K562 (cell line): ENCODE measurements around the gene CSTA. TPM values are rescaled to one million over a fixed set of nuclear protein-coding genes. Genes with fewer than 3 reads are reported as not detected.

ENCODE experiments used
- ARID2 ChIP-seq: fragments of 450-650 bp; IDR thresholded peaks from 2 replicates; pipeline ENCODE4 v1.6.1; 2017; ENCODE audit warnings: antibody characterized with exemption, mild to moderate bottlenecking
- ASH1L ChIP-seq: fragments of 450-650 bp; IDR thresholded peaks from 2 replicates; pipeline ENCODE4 v1.6.1; 2018; ENCODE audit warnings: borderline replicate concordance, mild to moderate bottlenecking, low read depth; ENCODE audit not compliant: partially characterized antibody
- CBX5 ChIP-seq: IDR thresholded peaks from 2 replicates; pipeline ENCODE4 v1.6.1; 2014; ENCODE audit warnings: low read depth, borderline replicate concordance
- CTBP1 ChIP-seq: fragments of 450-650 bp; IDR thresholded peaks from 2 replicates; pipeline ENCODE4 v1.6.1; 2016; ENCODE audit warnings: borderline replicate concordance
- E2F5 ChIP-seq: sonication (generic); formaldehyde crosslinking; IDR thresholded peaks from 2 replicates; pipeline ENCODE4 v1.8.0; 2022; ENCODE audit warnings: mild to moderate bottlenecking, missing genetic modification reagents
- ETS1 ChIP-seq: conservative IDR thresholded peaks from 2 replicates; pipeline ENCODE4 v1.6.1; 2011; ENCODE audit warnings: low read depth, mild to moderate bottlenecking, low read length; ENCODE audit not compliant: control insufficient read depth
- GTF2B ChIP-seq: IDR thresholded peaks from 2 replicates; pipeline ENCODE4 v1.6.1; 2011; ENCODE audit not compliant: insufficient read length; ENCODE audit errors: extremely low read depth
- HMBOX1 ChIP-seq: sonication (generic); IDR thresholded peaks from 2 replicates; pipeline ENCODE4 v1.6.1; 2016
- KAT8 ChIP-seq: fragments of 450-650 bp; IDR thresholded peaks from 2 replicates; pipeline ENCODE4 v1.6.1; 2016; ENCODE audit warnings: low read depth, mild to moderate bottlenecking
- KDM1A ChIP-seq, 2 experiments: fragments of 450-650 bp; IDR thresholded peaks; 2 replicates each; pipeline ENCODE4 v1.6.1; 2016; ENCODE audit warnings: mild to moderate bottlenecking in 2 of 2
- MCM3 ChIP-seq: fragments of 450-650 bp; IDR thresholded peaks from 2 replicates; pipeline ENCODE4 v1.6.1; 2016
- MYNN ChIP-seq, 2 experiments: sonication (generic); formaldehyde crosslinking in 1 of 2; IDR thresholded peaks; 2 replicates each; pipeline versions ENCODE4 v1.5.0 to v1.6.1; 2016 to 2020; ENCODE audit warnings: antibody characterized with exemption in 1 of 2, missing genetic modification reagents in 1 of 2
- PHF20 ChIP-seq: fragments of 450-650 bp; IDR thresholded peaks from 2 replicates; pipeline ENCODE4 v1.6.1; 2018; ENCODE audit not compliant: partially characterized antibody
- POLR2AphosphoS5 ChIP-seq: IDR thresholded peaks from 2 replicates; pipeline ENCODE4 v1.6.1; 2011; ENCODE audit warnings: mild to moderate bottlenecking, low read depth, low read length, moderate library complexity; ENCODE audit not compliant: control insufficient read depth, insufficient read depth
- RBBP5 ChIP-seq: fragments of 200-600 bp; sonication (generic); IDR thresholded peaks from 2 replicates; pipeline ENCODE4 v1.6.1; 2012; ENCODE audit warnings: borderline replicate concordance, mild to moderate bottlenecking, low read length, control low read depth, inconsistent platforms; ENCODE audit not compliant: insufficient read depth, poor library complexity, severe bottlenecking
- TAF9B ChIP-seq: fragments of 450-650 bp; IDR thresholded peaks from 2 replicates; pipeline ENCODE4 v1.6.1; 2018; ENCODE audit warnings: mild to moderate bottlenecking; ENCODE audit not compliant: partially characterized antibody
- THAP12 ChIP-seq: fragments of 250-450 bp; sonication (Bioruptor Pico); IDR thresholded peaks from 2 replicates; pipeline ENCODE4 v1.9.0; 2021; ENCODE audit warnings: mild to moderate bottlenecking, inconsistent platforms
- ZKSCAN1 ChIP-seq: fragments of 150-350 bp; IDR thresholded peaks from 2 replicates; pipeline ENCODE4 v1.6.1; 2016; ENCODE audit warnings: low read depth, low read length
- ZNF408 ChIP-seq: fragments of 250-450 bp; sonication (Bioruptor Pico); IDR thresholded peaks from 2 replicates; pipeline ENCODE4 v1.4.0; 2020; ENCODE audit warnings: low read depth, mild to moderate bottlenecking, moderate library complexity
- ZNF511 ChIP-seq: sonication (generic); formaldehyde crosslinking; IDR thresholded peaks from 2 replicates; pipeline ENCODE4 v1.8.0; 2022; ENCODE audit warnings: mild to moderate bottlenecking, missing genetic modification reagents
- polyA plus RNA-seq, 8 experiments: library from polyadenylated mRNA; depleted of rRNA in 4 of 8; stranded (reverse) in 5 of 8; unstranded in 3 of 8; fragments of >200 nt; fragmentation: Nextera tagmentation in 2 of 8; fragmentation: Illumina TruSeq in 1 of 8; extraction: Ambion mirVana in 2 of 8; extraction: Trizol in 1 of 8; gene quantifications; 2 replicates each; pipeline versions ENCODE4 v1.2.1 to v1.2.3, GENCODE V29; 2011 to 2014; ENCODE audit warnings: inconsistent platforms in 1 of 8, missing spikeins in 1 of 8
- total RNA-seq, 7 experiments: library from RNA; depleted of rRNA in 6 of 7; stranded (reverse); fragments of >200 nt in 6 of 7; fragmentation: Illumina TruSeq in 2 of 7; extraction: Trizol in 2 of 7; gene quantifications; 2 replicates each; pipeline versions ENCODE4 v1.2.1 to v1.2.3, GENCODE V29; 2011 to 2021; ENCODE audit warnings: low replicate concordance in 1 of 7

The CSTA gene
- total and polyA plus RNA-seq, 9 of the 15 experiments (the other 6 are each of a cell fraction or from before 2014, with no cell fraction given): 0.11 to 3.1 (median 1.1) TPM

GRCh38 chr3:122383771-122384697 lies 59.0 kb downstream of the CSTA start, which contains the start of gene FAM162A (continued):
- TF ChIP-seq ASH1L (no peak), MYNN (IDR thresholded peaks at IDR 0.05) (peak; percentile 55; the same call in 1 of the 2 replicates), MYNN (CRISPR knock-in tag; IDR thresholded peaks at IDR 0.05) (no peak), E2F5 (CRISPR knock-in tag) (peak; percentile 51; the same call in 1 of the 2 replicates), POLR2AphosphoS5 (peak; percentile 51; the same call in 1 of the 2 replicates), PHF20 (peak; percentile 55), MCM3 (no peak), GTF2B (no peak), HMBOX1 (0 out of 2 replicates have a peak, but pooled peaks have one; percentile 43), ZNF408 (CRISPR knock-in tag) (no peak), ETS1 (peak; percentile 51), RBBP5 (peak; percentile 44), KAT8 (no peak), ZNF511 (CRISPR knock-in tag) (peak; percentile 33; the same call in 1 of the 2 replicates), THAP12 (CRISPR knock-in tag) (peak; percentile 59; the same call in 1 of the 2 replicates), ARID2 (no peak), TAF9B (peak; percentile 53), ZKSCAN1 (0 out of 2 replicates have a peak, but pooled peaks have one; percentile 6), CTBP1 (peak; percentile 90), CBX5 (0 out of 2 replicates have a peak, but pooled peaks have one; percentile 28), KDM1A (IDR thresholded peaks at IDR 0.05) (peak in 1 of 2 experiments; percentile 14; a peak in 1 of 4 replicates)
